ENCODE data around the gene MAP2K2.
"Not testable (repeated sequence)": the region's sequence is repeated elsewhere in the genome, so short reads cannot be mapped to it uniquely, and the experiment has no call there.

MAP2K2 gene

GRCh38 chr19:4123615-4124568 is at the start of gene MAP2K2:
Gene MAP2K2, minus strand, starts transcription at chr19:4124122. Its CDS starts 247 bp downstream, at chr19:4123875.
- peak; percentile 77 for DNase-seq

- no peak for DNase-seq
These were observed 49.0 kb upstream of the MAP2K2 start for GRCh38 chr19:4172861-4173473.

GRCh38 chr19:4171676-4172075 is 47.8 kb upstream of the MAP2K2 start:
- no peak for DNase-seq

DNA sequence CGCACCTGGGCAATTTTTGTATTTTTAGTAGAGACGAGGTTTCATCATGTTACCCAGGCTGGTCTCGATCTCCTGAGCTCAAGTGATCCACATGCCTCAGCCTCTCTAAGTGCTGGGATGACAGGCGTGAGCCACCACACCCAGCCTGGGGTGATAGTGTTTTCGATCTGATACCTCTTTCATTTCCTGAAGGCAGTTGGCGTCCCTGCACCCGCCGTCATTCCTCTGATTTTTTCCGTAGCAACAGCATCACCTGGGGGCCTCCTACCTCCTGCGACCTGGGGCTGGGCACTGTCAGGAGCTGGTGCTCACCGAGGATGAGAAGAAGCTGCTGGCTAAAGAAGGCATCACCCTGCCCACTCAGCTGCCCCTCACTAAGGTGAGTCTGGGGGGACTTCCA is 40.3 kb upstream of the MAP2K2 start:
- no peak for DNase-seq

- no peak for DNase-seq
These were observed 37.6 kb upstream of the MAP2K2 start for GRCh38 chr19:4161415-4162077.

DNA sequence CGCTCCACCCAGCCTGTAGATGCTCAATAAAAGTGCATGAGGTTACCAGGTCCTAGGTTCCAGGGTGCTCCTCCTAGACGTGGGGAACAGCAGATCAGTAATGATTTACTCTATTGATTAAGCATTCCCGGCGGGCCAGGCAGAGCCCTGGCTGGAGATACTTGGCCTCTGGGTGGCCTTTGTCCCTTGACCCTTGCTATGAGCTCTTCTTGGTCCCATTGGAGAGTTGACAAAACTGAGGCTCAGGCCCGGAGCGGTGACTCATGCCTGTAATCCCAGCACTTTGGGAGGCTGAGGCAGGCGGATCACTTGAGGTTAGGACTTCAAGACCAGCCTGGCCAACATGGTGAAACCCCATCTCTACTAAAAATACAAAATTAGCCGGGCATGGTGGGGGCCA is 34.0 kb upstream of the MAP2K2 start:
- DNase-seq = not testable (repeated sequence)

DNA sequence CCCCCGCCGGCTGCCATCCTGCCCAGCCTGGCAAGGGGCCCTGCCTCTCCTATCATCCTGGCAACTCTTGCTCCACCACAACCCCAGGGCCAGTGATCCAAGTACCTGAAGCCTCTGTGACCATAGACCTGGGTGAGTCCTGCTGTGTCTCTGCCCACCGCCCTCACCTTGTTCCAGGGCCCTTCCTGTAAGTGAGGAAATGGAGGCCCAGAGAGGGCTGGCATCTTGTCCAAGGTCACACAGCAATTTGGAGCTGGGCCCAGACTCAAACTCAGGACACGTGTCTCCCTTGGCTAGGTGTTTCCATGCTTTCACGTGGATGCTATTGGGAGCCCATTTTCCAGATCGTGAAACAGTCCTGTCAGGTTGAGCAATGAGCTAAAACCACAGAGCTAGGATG is 33.2 kb upstream of the MAP2K2 start:
- no peak for DNase-seq

- DNase-seq = no peak
These were observed 30.8 kb upstream of the MAP2K2 start for GRCh38 chr19:4154571-4155312.

DNA sequence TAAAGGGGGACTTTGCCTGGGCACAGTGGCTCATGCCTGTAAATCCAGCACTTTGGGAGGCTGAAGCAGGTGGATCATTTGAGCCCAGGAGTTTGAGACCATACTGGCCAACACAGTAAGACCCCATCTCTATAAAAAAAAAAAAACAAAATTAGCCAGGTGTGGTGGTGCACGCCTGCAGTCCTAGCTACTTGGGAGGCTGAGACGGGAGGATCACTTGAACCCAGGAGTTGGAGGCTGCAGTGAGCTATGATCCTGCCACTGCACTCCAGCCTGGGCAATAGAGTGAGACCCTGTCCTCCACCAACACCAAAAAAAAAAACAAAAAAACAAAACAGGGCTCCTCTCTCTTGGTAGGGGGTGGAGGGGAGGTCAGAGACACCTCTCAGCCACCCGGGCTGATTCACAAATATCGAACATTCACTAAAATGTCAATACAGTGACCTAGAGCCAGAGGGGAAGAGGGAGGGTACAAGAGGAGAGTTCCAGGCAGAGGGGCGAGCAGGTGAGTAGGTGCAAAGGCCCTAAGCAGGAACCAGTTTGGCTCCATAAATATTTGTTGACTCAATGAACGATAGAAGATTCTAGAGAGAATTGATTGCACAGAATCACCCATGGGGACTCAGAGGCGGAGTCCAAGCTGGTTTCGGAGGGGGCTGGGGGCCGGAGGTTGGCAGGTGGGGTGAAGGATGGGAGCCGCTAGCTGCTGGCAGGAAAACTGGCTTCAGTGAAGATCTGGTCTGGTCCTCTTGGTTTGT is 28.5 kb upstream of the MAP2K2 start:
- DNase-seq = no peak

- no peak for DNase-seq
These were observed 27.7 kb upstream of the MAP2K2 start for GRCh38 chr19:4151623-4152022.

- DNase-seq = no peak
These were observed 25.8 kb upstream of the MAP2K2 start for GRCh38 chr19:4149518-4150288.

DNA sequence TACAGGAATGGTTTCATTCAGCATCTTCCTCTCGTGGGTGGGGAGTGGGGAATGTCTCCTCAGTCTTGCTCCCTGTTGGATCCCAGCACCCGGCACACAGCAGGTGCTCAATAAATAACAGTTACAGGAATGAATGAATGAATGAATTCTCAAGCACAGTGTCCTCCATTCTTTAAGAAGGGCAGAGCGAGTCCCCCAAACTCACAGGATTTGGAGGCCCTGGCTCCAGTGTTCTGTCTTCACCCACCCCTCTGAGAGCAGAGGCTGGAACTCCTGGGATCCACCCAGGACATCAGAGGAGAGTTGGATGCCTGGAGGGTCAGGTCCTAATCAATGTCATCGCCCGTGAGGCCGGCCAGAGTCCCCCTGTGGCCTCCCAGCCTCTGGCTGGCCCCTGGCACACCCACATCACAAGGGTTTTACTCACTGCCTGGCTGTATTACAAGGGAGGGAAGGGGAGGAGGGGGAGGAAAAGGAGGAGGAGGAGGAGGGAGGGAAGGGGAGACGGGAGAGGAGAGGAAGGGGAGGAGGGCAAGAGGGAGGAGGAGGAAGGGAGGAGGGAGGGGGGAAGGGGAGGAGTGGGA is 20.8 kb upstream of the MAP2K2 start:
- DNase-seq = no peak

DNA sequence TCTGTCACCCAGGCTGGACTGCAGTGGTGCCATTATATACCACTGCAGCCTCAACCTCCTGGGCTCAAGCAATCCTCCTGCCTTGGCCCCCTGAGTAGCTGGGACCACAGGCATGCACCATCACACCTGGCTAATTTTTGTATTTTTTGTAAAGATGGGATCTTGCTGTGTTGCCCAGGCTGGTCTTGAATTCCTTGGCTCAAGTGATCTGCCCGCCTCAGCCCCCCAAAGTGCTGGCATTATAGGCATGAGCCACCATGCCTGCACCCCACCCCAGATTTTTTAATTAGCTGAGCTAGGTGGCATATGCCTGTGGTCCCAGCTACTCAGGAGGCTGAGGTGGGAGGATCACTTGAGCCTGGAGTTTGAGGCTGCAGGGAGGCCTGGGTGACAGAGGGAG is 19.0 kb upstream of the MAP2K2 start:
- not testable (repeated sequence) for DNase-seq

GRCh38 chr19:4140237-4140711 is 16.4 kb upstream of the MAP2K2 start:
- DNase-seq = peak; percentile 23

GRCh38 chr19:4139614-4140236 is 15.8 kb upstream of the MAP2K2 start:
- DNase-seq = peak; percentile 54

DNA sequence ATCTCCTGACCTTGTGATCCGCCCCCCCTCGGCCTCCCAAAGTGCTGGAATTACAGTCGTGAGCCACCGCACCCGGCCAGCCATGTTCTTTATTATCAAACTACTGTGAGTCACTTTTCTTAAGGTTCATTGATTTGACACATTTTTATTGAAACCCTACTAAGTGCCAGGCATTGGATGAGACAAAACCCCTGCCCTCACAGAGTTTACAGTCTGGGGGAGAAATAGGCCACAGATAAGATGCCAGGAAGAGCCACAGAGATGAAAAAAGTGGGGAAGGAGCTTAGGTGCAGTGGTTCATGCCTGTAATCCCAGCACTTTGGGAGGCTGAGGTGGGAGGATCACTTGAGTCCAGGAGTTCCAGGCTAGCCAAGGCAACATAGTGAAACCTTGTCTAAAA is 14.5 kb upstream of the MAP2K2 start:
- no peak for DNase-seq

- no peak for DNase-seq
These were observed 12.8 kb upstream of the MAP2K2 start for GRCh38 chr19:4136680-4137088.

- DNase-seq = not testable (repeated sequence)
These were observed 11.5 kb upstream of the MAP2K2 start for GRCh38 chr19:4135386-4135785.

- no peak for DNase-seq
These were observed 10.4 kb upstream of the MAP2K2 start for GRCh38 chr19:4134351-4134750.

DNA sequence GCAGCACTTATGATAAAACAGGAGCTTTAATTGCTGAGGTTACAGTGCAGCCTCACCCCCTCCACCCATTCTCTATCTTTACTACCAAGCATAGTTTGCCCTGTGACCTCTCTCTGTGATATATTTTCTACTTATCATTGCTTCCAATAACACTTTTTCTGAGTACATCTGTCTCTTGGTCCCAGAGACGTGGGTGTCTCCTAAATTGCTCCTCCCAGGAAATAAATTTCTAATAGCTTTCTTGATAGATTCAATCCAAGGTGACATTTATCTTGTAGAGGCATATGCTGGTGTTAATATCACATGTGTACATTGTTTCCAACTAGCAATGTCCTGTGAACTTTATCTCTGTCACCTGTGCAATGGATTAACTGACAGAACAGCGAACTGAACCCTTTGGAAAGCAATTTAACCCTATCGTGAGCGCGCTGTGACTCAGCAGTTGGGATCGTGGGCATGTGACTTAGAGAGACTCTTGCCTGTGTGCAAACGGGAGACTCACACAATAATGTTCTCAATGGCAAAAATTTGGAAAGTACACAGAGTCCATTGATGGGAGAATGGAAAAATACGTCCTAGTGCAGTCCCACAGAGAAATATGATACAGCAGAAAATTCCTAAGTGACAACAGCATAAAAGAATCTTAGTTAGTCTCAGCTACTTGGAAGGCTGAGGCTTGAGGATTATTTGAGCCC is 7.0 kb upstream of the MAP2K2 start:
- DNase-seq = no peak

Data from NCI-H1694 (cell line).